D721Med (cell line): ENCODE measurements around the gene UBA3.

Experiments used
- DNase-seq: peaks from one replicate; pipeline ENCODE4 v3.0.0; 2011; ENCODE audit warnings: low spot score; ENCODE audit not compliant: insufficient read length
- FAIRE-seq: peaks from 2 replicates; lab custom pipeline; 2011; peaks lifted over from hg19 to GRCh38; lab: Jason Lieb, UNC
- CTCF ChIP-seq: IDR thresholded peaks from 2 replicates; pipeline ENCODE4 v1.5.1; 2012; ENCODE audit warnings: mild to moderate bottlenecking, control low read depth; ENCODE audit not compliant: insufficient read depth; ENCODE audit errors: missing control alignments

UBA3 gene

GRCh38 chr3:69080233-69080920, at the start of gene UBA3:
Gene UBA3, minus strand, starts transcription at chr3:69080365. Its CDS starts 12 bp downstream, at chr3:69080353.
- TF ChIP-seq CTCF, result no peak
- no peak for FAIRE-seq
- peak; percentile 42 for DNase-seq

GRCh38 chr3:69129531-69129930, 49.4 kb upstream of the UBA3 start:
- TF ChIP-seq CTCF, result no peak
- FAIRE-seq (no peak), DNase-seq (no peak)

GRCh38 chr3:69128509-69128908, 48.3 kb upstream of the UBA3 start:
- FAIRE-seq (no peak), DNase-seq (no peak)
- TF ChIP-seq CTCF, result no peak

GRCh38 chr3:69126999-69127398, 46.8 kb upstream of the UBA3 start:
- no peak for DNase-seq
- no peak for TF ChIP-seq CTCF
- no peak for FAIRE-seq

GRCh38 chr3:69126216-69126615, 46.1 kb upstream of the UBA3 start:
- no peak for TF ChIP-seq CTCF
- DNase-seq (no peak), FAIRE-seq (no peak)

- no peak for DNase-seq
- TF ChIP-seq CTCF, result no peak
- no peak for FAIRE-seq
Measured at GRCh38 chr3:69122403-69122802, 42.2 kb upstream of the UBA3 start, which contains the start of gene LMOD3. Gene LMOD3, minus strand, starts transcription at chr3:69122595. Its CDS starts 209 bp downstream, at chr3:69122386.

- DNase-seq (no peak), FAIRE-seq (no peak)
- TF ChIP-seq CTCF, result no peak
Measured at GRCh38 chr3:69121950-69122349, 41.8 kb upstream of the UBA3 start.
